ENCODE measurements around the gene KLK4.
"Not testable (repeated sequence)": the region's sequence is repeated elsewhere in the genome, so short reads cannot be mapped to it uniquely, and the experiment has no call there.

DNA sequence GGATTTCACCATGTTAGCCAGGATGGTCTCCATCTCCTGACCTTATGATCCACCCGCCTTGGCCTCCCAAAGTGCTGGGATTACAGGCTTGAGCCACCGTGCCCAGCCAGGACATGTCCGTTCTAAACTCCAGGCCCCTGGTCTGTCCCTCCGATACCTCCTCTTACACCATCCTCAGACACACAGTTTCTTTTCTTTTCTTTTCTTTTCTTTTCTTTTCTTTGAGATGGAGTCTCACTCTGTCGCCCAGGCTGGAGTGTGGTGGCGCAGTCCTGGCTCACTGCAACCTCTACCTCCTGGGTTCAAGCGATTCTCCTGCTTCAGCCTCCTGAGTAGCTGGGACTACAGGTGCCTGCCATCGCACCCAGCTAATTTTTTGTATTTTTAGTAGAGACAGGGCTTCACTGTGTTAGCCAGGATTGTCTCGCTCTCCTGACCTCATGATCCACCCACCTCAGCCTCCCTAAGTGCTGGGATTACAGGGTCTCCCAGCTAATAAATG is 15.1 kb downstream of the KLK4 start:
- not testable (repeated sequence) for TF ChIP-seq CTCF (conservative IDR thresholded peaks at IDR 0.05); ZFX (IDR thresholded peaks at IDR 0.05)

Data from C4-2B (cell line).